Stimulated activated CD8-positive, alpha-beta memory T cell treated with anti-CD3 and anti-CD28 coated beads, Interleukin-12 subunit alpha, Interleukin-12 subunit beta, amount 100 ng/mL, for 4 hours (primary cell): ENCODE measurements around the gene KRTAP10-1.

ENCODE experiments used
- DNase-seq: peaks from one replicate; pipeline ENCODE4 v3.0.0-alpha.2; 2020; ENCODE audit warnings: low read depth

KRTAP10-1 gene

DNA sequence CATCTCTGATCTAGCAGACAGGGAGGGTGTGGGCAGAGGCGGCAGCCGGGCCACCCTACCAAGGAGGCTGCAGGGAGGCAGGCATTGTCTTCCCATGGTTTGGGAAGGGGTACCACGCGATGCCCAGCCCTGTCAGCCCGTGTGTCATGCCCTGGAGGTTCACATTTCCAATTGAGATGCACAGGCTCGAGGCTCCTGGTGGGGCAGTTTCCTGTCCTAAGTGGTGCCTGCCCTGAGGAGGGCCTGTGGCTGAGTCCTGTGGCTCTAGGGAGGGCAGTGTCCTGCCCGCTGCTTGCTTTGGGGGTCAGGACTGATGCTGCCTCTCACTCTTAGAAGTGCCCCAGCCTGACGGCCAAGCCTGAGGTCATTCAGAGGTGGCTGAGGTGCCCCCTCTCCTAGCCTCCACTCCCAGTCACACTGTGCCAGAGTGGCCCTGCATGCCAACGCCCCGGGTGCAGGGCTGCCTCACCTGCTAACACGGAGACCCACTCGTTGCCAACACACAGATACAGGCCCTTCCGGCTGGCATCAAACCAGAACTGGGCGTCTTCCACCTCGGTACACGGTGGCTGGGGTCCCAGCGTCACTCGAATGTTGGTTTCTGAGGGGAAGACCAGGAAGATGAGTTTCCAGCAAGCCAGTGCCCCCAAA, 11.9 kb downstream of the KRTAP10-1 start:
- no peak for DNase-seq

GRCh38 chr21:44527156-44527982, 12.6 kb downstream of the KRTAP10-1 start:
- no peak for DNase-seq

- no peak for DNase-seq
These were observed 13.6 kb downstream of the KRTAP10-1 start for GRCh38 chr21:44526096-44526997.

- no peak for DNase-seq
These were observed 14.5 kb downstream of the KRTAP10-1 start for GRCh38 chr21:44525391-44526095.

DNA sequence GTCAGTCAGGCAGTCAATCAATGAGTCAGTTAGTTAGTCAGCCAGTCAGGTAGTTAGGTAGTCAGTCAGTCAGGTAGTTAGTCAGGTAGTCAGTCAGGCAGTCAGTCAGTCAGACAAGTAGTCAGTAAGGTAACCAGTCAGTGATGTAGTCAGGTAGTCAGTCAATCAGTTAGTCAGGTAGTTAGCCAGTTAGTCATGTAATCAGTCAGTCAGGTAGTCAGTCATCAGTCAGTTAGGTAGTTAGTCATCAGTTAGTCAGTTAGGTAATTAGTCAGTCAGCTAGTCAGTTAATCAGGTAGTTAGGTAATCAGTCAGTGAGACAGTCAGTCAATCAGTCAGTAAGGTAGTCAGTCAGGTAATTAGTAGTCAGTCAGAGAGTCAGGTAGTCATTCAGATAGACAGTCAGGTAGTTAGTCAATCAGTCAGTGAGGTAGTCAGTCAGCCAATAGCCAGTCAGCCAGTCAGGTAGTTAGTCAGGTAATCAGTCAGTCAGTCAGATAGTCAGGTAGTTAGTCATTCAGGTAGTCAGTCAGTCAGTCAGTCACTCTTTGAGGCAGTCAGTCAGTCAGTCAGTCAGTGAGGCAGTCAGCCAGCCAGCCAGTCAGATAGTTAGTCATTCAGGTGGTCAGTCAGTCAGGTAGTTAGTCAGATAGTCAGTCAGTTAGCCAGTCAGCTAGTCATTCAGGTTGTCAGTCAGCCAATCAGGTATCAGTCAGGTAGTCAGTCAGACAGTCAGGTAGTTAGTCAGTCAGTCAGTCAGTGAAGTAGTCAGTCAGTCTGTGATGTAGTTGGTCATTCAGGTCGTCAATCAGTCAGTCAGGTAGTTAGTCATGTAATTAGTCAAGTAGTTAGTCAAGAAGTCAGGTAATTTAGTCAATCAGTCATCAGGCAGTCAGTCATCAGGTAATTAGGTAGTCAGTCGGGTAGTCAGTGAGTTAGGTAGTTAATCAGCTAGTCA, 15.3 kb downstream of the KRTAP10-1 start:
- no peak for DNase-seq

- no peak for DNase-seq
These were observed 16.2 kb downstream of the KRTAP10-1 start for GRCh38 chr21:44523567-44524413.

GRCh38 chr21:44522753-44523204, 17.2 kb downstream of the KRTAP10-1 start:
- DNase-seq = no peak

DNA sequence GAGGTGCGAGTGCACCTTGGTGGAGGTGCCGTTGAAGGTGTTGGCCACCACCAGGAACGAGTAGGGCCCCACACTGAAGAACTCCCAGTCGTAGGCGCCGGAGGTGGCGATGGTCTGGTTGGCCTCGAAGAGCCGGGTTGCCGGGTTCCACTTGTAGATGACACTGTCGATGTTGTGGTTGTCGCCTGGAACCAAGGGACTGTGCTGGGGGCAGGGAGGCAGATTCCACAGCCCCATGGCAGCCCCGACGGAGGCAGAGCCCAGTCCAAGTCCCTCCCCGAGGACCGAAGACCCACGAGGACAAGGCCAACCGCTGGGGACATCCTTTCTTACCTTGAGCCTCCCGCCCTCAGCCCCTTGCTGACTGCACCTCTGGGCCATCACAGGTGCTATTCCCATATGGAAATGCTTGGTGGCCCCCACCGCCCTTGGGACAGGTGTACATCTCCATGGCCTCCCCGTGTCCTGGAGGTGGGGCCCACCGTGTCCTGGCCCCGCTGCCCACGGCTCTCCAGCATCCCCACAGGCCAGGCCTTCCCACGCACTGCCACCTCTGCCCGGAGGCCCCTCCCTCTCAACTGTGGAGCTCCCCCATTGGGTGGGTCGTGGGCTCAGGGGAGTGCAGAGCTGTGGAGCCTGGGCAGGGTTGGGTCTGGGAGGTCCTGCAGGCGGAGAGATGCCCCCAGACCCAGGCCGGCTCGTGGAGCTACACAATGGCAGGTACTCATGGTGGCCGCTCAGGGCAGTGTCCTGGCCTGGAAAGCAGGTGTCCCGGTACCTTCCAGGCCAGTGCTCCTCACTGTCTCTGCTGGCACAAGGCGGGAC, 17.9 kb downstream of the KRTAP10-1 start:
- no peak for DNase-seq

DNA sequence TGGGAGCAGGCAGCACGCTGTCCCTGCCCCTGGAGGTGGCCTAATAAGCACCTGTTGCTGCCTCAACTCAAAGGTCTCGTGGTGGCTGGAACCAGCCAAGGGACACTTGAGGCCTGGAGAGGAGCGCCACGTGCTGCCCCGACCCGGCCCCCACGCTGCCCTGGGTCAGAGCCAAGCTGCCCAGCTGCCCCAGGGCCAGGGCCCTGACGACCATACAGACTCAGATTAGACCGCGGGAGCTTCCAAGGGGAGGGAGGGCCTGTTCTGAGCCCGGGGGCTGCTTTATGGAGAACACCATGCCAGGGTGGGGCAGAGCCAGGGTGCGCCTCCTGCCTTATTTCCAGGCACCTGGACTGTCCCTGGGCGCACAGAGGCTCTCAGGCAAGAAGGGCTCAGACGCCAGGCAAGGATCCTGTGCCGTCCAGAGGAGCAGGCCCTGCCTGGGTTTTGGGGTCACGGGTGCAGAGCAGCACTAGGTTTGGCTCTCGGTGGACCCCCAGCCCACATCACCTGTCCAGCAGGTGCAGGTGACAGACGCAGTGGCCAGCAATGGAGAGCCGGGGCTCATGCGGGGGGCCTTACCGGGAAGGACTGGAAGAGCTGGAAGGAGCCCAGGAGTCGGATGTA, 18.6 kb downstream of the KRTAP10-1 start:
- no peak for DNase-seq

DNA sequence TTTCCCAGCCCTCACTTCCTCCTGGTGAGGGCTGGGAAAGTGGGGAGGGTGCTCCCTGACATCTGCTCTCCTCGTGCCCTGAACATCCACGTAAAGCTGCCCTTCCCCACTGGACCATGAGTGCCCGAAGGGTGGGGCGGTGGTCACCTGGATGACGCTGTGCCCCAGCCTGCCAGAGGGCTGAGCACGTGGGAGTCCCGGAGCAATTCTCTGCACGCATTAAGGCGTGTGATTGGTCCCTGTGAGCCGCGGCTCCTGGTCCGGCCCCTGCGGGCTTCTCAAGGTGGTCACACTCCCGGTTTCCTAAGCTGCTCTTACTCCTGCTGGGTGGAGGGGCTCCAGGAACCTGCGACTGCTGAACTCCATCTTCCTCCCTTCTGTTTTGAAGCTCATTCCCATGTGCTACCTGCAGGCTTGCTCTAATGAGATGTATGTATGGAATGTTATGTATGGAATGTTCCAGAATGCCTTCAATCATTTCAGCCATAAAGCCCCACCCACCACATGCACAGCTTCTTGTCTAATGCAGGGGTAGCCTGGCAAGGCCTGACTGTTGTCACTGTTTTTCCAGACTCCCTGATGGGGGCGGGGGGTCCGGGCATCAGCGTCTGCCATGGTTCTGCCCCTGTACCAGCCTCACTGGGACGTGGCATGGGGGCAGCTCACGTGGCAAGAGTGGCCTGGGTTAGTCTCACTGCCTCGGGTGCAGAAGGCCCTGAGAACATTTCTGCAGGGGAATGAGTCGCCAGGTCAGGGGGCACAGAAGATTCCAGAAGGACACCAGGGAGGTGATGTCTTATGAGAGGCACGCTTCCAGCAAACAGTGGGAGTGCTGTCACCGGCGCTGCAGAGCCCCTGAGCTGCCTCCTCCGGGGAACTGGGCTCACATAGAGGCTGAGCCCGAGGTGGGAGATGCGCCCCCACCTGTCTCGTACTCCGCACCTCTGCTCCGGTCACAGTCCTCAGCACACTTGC, 19.4 kb downstream of the KRTAP10-1 start:
- no peak for DNase-seq

DNA sequence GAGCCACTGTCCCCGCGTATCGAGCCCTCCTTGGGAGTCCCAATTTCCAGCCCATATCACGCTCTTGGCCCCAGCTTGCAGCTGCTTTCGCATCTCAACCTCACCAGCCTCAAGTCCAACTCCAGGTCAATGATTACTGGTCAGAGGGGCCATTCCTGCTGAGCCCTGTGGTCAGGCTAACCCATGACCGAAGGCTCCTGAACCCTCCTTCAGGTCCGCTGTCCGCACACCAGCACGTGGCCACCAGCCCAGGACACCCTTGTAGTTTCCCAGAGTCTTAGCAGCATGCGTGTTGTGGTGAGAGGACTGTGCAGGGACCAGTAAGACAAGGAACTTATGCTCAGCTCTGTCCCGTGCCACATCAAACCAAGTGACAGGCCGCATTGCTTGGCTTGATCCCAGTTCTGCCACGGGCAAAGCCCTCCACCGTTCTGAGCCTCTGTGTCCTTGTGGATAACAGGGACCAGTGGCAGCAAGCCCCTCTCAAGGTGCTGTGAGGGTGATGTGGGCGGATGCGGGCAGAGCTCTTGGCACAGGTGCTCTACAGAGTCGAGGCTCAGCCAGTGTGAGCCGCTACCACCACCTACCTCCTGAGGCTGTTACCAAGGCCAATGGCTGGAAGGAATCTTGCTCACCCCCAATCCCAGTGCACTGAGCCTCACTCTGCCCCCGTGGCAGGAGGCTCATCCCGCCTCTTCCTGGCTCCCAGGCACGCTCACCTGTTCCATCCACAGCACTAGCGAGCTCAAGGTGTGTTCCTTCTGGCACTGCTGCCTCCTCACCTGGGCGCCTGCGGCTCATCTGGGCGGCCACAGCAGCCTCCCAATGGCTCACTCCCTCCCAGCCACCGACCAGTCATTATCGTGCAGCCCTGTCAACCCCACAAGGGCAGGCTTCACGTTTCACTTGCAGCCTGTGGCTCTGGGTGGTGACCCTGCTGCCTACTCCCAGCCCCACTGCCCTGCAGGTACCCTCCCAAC, 20.4 kb downstream of the KRTAP10-1 start:
- DNase-seq = no peak

GRCh38 chr21:44518686-44519085, 21.3 kb downstream of the KRTAP10-1 start:
- DNase-seq = no peak

DNA sequence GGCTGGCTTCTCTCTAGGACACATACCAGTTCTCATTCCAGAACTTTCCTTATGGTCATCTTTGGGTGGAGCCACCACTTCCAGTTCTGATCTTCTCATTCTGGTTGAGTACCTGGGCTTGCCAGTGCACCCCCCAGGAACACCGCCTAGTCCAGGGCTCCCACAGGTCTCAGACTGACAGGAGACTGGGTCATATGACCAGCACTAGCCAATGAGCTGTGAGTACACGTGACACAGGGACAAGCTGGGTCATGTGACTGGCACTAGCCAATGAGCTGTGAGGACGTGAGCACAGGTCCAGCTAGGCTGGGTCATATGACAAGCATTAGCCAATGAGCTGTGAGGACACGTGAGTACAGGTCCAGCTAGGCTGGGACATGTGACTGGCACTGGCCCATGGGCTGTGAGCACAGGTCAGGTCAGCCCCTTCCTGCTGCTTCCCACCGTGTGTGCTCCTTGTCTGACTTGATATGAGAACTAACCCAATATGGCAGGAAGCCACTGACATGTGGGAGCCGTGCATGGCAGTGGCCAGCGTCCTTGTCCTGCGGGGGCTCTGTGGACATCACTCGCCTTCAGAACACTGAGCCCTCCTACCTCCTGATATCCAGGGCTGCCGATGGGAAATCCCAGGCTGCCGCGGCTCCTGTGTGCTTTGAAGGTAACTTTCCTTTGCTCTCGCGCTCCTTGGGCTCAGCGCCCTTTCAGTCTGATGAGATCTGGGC, 22.7 kb downstream of the KRTAP10-1 start:
- no peak for DNase-seq

DNA sequence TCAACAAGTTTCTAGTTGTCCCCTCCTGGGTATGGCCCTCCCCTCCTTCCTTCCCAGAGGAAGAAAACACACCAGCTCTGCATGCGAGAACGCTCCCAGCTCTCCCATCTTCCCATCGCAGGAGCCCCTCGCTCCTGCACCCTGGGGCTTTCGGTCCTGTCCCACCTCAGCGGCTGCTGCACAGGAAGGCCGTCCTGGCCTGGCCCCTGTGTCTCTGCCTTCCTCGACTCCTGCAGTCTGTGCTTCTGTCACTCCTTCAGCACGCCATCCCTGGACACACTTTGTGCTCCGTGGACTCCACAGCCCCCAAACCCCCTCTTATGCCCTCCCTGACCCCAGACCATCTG, 23.2 kb downstream of the KRTAP10-1 start:
- DNase-seq = no peak

- no peak for DNase-seq
These were observed 23.7 kb downstream of the KRTAP10-1 start for GRCh38 chr21:44516342-44516741.
